ENCODE measurements around the gene NAB1.

NAB1 gene

GRCh38 chr2:190637903-190638618 is 10.8 kb upstream of the NAB1 start:
- DNase-seq: no peak

- no peak for DNase-seq
Observed at GRCh38 chr2:190640117-190640516, 8.8 kb upstream of the NAB1 start.

GRCh38 chr2:190641469-190641868 is 7.4 kb upstream of the NAB1 start:
- no peak for DNase-seq

GRCh38 chr2:190646780-190647522 is 1.9 kb upstream of the NAB1 start:
- DNase-seq: no peak

- peak; percentile 41 for DNase-seq
Observed at GRCh38 chr2:190648289-190649034, 421 bp upstream of the NAB1 start.

- no peak for DNase-seq
Observed at GRCh38 chr2:190649798-190650390, 1.0 kb downstream of the NAB1 start.

GRCh38 chr2:190651413-190651812 is 2.5 kb downstream of the NAB1 start:
- no peak for DNase-seq

GRCh38 chr2:190653231-190653630 is 4.3 kb downstream of the NAB1 start:
- DNase-seq: no peak

GRCh38 chr2:190653931-190654330 is 5.0 kb downstream of the NAB1 start:
- DNase-seq: no peak

GRCh38 chr2:190655113-190655512 is 6.2 kb downstream of the NAB1 start:
- DNase-seq: no peak

- no peak for DNase-seq
Observed at GRCh38 chr2:190655570-190655969, 6.7 kb downstream of the NAB1 start.

GRCh38 chr2:190656301-190656700 is 7.4 kb downstream of the NAB1 start:
- no peak for DNase-seq

GRCh38 chr2:190657474-190658255 is 8.8 kb downstream of the NAB1 start:
- DNase-seq: no peak

GRCh38 chr2:190659553-190659952 is 10.7 kb downstream of the NAB1 start:
- no peak for DNase-seq

- no peak for DNase-seq
Observed at GRCh38 chr2:190662754-190663153, 13.9 kb downstream of the NAB1 start.

- DNase-seq: no peak
Observed at GRCh38 chr2:190663348-190663747, 14.5 kb downstream of the NAB1 start.

- no peak for DNase-seq
Observed at GRCh38 chr2:190663839-190664238, 15.0 kb downstream of the NAB1 start.

- no peak for DNase-seq
Observed at GRCh38 chr2:190664240-190664639, 15.4 kb downstream of the NAB1 start.

- no peak for DNase-seq
Observed at GRCh38 chr2:190666895-190667294, 18.0 kb downstream of the NAB1 start.

- no peak for DNase-seq
Observed at GRCh38 chr2:190668892-190669291, 20.0 kb downstream of the NAB1 start.

GRCh38 chr2:190670182-190670946 is 21.5 kb downstream of the NAB1 start:
- no peak for DNase-seq
